HG02973 (cell line): Measurements from ENCODE around the gene NAP1L1.
A peak's percentile ranks its signal among the peaks of the same experiment; 100 is the strongest.

Experiments used
- ATAC-seq: cut with Tn5 transposase; IDR thresholded peaks from one replicate; pipeline ENCODE4 v1.9.1; 2021; ENCODE audit warnings: moderate library complexity; ENCODE audit not compliant: unreplicated experiment

The NAP1L1 gene, protein sequence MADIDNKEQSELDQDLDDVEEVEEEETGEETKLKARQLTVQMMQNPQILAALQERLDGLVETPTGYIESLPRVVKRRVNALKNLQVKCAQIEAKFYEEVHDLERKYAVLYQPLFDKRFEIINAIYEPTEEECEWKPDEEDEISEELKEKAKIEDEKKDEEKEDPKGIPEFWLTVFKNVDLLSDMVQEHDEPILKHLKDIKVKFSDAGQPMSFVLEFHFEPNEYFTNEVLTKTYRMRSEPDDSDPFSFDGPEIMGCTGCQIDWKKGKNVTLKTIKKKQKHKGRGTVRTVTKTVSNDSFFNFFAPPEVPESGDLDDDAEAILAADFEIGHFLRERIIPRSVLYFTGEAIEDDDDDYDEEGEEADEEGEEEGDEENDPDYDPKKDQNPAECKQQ

DNA sequence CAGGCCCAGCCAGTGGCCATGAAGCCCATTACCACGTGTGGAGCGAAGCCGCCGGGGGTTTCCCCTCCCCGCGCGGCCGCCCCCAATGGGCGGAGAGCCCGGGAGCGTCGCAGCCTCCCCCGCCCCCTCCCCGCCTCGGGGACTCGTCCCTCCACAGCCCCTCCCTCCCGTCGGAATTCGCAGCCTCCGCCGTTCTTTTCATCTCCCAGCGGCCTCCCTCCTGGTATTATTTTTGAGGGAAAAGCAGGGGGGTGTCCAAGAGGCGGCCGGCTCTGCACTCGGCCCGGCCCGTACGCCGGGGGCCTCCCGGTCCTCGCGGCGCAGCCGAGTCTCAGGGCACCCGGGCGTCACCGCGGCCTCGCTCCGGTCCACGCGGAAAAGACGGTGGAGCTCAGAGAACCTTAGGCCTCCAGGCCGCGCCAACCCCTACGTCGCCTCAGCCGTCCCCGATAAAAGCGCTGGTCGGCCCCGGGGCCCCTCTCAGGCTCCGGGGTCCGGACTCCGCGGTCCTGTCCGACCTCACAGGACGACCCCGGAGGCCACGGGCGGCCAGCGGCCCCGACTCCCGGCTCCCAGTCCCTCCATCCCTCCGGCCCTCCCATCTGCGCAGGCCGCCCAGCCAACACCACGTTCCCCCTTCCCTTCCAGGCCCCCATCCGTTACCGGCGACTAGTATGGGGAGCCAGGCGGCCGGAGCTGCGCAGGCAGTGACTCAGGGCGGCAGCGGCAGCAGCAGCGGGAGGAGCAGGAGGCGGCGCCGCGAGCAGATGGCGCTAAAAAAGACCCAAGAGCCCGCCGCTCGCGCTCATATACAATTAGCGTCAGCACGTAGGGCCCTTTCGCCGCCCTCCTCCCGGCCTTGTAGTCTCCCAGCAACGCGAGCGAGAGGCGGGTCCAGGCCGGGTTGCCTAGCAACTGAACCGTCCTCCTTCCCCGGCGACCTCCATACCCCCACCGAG, at the start of gene NAP1L1:
Gene NAP1L1, minus strand, starts transcription at position 782 of the 959 bp plus-strand sequence. CDS start 10,466 bp downstream, outside the sequence.
- ATAC-seq = peak; percentile 91

DNA sequence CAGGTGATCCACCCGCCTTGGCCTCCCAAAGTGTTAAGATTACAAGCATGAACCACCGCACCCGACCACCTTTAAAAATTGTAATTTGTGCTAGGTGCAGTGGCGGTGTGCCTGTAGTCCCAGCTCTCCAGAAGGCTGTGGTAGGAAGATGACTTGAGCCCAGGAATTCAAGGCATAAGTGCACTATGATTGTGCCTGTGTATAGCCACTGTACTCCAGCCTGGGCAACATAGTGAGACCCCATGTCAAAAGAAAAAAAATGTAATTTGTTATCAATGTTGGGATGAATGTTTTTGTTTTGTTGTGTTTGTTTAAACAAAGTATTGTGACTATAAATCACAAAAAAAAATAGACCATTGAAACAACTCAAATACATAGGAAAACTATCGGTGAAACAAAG, 43.1 kb upstream of the NAP1L1 start:
- no peak for ATAC-seq

DNA sequence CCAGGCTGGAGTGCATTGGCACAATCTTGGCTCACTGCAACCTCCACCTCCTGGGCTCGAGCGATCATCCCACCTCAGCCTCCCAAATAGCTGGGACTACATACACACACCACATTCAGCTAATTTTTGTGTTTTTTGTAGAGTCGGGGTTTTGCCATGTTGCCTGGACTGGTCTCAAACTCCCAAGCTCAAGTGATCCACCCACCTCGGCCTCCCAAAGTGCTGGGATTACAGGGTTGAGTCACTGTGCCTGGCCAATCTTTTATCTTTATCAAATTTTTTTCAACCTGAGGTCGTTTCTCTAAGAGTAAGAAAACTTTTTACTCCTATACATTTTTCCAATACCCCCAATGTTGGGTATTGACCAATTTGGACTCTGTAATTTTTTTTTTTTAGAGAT, 40.0 kb upstream of the NAP1L1 start:
- ATAC-seq = no peak

DNA sequence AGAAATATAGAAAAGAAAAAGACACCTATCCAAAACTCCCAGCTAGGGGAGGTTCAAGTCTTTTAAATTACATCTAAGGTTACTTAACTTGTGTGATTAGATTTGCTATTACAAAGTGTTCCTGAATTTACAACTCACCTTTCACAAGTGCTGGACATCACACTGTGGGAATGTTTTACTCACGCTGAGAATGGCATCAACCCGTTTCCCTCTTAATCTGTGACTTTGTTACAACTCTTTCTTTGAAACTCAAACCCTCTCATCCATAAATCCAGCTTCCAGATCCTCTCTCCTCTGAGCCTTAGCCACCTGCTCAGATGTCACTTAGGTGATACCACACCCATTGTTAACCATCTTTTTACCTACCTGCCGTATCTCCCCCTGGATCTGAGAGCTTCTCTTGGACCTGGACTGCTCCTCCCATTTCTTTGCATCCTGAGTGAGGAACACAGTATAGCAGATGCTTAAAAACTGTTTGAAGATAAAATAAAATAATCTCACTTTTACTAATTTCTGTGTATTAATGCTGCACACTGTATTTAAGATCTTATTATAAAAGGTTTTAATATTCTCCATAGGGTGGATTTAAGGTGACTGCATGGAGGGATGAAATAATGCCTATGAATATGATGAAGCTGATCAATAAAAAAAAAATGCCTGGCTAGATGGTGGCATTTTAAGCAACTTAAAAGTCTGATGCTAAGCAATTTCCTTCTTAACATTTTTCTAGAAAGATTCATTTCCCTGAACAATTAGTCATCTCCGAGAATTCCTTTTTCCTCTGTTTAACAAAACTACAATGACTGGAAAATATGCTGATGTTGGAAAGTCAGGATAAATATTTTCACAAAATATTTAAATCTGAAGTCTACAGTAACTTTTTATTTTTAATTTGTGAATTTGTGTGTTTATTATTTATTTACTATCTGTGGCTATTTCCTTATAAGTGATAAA, 39.1 kb upstream of the NAP1L1 start:
- no peak for ATAC-seq

DNA sequence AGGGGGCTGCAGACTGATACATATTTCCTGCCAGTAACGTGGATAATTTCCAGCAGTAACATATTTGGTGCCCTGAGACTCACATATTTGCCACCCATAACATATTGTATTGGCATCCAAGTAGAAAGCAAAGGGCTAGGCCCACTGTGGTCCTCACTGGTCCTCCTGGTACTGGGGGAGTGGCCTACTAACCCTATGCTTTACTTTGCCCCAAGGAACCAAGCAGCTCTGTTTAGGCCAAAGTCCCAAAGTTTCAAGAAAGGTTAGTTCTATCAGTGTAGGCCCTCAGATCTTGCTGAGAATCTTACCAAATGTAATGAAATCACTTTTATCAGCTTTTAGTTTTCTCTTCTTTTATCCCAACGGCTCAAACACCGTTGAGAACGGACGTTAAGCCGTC, 35.4 kb upstream of the NAP1L1 start:
- no peak for ATAC-seq

DNA sequence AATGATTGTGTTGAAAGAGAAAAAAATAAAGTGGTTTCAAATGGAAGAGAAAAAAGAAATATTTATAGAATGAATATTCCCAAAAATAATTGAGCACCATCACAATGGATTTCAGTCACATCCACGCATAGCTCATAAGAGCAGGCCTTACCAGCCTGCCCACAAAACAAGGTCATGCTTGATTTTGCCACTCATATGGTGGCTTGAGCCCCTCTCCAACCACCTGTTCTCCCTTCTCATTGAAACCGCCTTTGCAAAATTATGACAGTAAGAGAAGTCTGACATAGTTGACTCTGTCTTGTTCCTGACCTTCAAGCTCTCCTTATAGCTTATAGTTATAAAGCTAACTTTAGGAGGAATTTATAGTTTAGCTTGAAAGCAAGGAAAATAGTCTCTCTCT, 33.3 kb upstream of the NAP1L1 start:
- ATAC-seq = no peak

DNA sequence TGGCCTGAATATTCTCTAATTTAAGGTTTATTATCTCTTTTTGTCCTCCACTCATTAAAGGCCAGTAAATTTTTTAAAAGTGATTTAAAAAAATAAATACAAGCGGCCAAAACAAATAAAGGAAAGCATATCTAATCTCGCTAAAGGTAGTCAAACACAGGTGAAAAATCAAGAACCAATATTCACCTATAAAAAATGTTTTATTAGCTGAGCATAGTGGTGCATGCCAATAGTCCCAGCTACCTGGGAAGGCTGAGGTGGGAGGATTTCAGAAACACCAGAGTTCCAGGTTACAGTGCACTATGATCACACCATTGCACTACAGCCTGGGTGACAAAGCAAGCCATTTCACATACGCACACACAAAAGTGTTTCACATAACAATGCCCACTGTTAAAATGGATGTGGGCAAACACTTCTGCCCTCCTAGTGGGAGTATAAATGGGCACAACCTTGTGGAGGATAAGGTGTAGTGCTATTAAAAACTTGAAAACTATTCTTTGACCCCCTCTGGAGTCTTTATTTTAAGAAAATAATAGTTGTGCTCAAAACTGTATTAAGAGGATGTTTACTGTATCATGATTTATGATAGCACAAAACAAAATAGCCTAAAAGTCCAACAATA, 32.7 kb upstream of the NAP1L1 start:
- ATAC-seq = no peak

DNA sequence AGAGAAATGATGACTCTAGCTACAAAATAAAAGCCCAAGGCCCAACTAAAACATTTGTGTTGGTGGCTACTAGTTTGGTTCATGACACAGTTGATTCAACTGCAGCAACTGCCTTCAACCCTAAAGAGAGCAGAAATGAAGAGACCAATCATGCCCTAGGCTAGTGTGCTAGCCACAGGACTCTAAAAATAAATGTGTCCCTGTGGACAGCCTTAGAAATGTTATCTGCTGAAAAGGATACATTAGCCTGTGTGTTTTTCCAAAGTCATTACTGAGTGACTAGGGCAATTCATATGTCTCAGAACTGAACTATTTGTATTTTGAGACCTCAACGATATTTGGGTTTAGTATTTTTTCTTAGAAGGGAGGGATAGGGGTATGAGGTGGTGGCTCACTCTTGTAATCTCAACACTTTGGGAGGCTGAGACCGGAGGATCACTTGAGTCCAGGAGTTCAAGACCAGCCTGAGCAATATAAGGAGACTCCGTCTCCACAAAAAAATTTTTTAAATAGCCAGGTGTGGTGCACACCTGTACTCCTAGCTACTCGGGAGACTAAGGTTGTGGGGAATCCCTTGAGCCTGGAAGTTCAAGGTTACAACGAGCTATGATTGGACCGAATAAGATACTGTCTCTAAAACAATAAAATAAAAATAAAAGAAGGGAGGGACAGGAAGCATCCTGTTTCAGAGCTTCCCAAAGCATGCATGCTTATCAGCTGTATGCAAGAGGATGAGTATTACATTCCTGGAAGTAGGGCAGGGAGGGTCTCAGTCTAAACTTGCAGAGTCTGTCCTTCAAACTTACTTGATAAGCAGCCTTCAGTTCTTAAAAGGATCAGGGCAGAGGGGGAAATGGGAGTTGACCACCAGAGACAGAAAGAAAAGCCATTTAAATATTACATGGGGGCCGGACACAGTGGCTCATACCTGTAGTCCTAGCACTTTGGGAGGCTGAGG, 29.6 kb upstream of the NAP1L1 start:
- no peak for ATAC-seq

DNA sequence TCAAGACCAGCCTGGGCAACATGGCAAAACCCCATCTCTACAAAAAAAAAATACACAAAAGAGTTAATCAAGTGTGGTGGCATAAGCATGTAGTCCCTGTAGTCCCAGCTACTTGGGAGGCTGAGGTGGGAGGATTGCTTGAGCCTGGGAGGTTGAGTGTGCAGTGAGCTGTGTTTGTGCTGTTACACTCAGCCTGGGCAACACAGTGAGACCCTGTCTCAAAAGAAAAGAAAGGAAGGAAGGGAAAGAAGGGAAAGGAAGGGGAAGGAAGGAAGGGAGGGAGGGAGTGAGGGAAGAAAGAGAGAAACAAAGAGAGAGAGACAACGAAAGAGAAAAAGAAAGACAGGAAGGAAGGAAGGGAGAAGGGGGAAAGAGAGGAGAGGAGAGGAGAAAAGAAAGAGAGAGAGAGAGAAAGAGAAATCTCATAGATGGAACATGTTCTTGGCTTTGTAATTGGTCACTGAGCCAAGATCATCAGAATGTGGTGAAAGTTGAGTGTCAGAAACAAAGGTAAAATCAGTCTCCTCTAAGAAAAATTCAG, 26.8 kb upstream of the NAP1L1 start:
- ATAC-seq = no peak

DNA sequence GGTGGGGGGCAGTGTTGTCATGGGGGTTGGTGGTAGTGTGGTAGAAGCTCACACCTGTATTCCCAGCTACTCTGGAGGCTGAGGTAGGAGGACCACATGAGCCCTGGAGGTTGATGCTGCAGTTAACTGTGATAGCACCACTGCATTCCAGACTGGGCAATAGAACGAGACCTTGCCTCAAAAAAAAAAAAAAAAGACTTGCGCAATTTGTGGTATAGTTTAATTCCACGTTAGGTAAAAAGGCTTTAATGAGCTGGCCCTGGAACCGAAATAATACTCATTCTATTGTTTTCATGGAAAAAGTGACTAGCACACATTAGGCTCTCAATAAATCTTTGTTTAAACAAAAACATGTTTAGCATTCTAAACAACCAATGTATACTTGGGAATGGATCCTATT, 25.4 kb upstream of the NAP1L1 start:
- ATAC-seq = no peak

DNA sequence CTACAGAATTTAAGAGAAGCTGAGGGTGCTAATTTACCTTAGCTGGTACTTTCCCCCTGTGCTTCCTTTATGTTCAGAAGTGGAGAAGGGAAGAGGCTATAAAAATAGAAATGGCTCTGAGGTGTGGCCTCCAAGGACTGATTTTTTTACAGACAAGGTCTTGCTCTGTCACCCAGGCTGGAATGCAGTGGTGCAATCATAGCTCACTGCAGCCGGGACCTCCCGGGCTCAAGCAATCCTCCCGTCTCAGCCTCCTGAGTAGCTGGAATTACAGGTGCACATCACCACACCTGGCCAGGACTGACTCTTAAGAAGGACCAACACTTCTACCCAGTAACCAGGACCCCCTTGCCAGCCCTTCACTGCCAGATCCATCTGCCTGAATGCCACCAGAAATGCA, 23.9 kb upstream of the NAP1L1 start:
- no peak for ATAC-seq

DNA sequence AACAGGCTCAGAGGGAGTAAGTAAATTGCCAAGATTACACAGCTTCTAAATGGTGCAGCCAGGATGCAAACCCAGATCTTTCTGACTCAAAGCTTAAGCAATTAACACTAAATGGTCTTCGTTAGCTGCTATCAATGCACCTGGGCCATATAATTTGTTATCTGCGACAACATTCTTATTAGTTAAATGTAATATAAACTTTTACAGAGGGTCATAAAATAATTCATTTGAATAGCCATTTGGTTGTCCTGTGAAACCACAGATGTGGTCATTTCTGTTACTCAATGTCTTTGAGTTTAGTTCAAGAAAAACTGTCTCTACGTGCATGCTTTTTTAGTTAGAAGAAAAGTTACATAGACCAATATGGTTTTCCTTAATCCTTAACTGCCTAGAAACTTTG, 22.1 kb upstream of the NAP1L1 start:
- no peak for ATAC-seq

DNA sequence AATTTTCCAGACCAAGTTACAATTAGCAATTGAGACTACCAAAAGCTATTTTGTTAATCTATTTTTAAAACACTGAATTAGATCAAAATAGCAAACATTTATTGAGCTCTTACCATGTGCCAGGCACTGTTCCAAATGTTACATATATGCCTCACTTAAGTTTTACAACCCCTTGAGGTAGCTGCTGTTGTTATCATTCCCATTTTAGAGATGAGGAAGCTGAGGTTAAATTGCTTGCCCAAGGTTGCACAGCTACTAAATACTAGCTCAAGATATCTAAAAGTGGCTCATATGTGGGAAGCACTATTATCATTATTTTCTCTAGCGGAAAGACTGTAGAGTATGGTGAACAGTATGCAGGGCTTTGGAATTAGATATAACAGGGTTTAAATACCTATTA, 19.5 kb upstream of the NAP1L1 start:
- no peak for ATAC-seq

DNA sequence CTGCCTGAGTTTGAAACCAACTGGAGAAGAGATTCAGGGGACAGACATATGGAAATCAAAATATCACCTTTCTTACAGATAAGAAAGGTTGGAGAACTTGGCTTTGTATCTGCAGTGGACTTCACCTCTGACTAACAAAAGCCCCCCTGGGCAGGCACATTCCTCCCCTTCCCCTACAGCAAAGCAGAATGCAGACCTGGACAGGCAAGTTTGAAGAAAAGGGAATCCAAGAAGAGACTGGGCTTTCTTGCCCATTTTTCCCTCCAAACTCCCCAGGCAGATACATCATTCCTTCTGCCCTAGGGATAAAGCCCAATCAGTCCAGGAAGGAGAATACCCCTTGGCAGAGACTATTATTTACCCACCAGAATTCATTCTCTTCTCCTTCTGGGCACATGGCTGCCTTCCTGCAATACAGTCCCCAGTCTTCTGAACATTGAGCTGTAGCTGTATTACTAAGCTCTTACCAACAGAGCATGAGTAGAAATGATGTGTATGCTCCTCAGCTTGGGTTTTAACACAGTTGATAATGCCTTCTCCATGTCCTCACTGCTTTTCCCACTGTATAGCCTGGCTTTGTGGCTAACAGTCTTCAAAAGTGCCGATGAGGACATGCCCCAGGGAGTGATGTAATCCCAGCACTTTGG, 17.4 kb upstream of the NAP1L1 start:
- ATAC-seq = no peak

DNA sequence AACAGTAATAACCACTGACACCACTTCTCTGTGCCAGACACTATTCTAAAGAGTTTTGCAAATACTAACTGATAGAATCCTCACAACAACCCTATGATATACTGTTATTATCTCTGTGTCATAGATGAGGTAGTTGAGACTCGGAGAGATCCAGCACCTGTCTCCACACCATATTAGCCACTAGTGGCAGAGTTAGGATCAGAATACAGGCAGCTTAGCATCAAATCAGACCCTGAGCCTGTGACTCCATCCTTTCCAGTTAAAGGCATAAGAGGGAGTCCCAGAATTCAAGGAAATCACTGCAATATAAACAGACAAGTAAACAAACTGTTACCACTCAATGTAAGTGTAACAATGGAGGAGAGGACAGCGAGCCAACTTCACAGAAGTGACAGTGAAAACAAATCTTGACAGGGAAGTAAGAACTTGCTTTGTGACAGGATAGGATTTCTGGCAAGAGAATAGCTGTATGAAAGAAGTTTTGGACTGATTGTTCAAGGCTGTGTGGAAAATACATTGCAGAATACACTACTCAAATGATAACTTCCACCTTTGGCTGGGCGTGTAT, 11.7 kb upstream of the NAP1L1 start:
- no peak for ATAC-seq

DNA sequence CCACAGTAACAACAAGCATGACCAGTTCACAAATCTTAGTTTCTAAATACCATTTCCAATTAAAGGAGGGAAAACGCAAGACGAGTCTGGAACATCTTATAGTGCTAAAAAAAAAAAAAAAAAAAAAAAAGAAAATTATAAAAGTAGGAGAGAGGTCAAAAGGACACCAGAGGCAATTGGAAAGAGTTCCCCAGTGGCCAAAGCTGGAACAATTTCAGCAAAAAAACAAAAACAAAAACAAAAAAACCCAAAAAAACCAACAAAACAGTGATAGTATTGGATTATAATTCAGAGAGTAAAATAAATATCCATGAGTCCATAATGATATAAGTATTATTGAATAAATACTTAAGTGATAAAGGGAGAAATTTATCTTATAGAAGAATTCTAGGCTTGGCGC, 10.3 kb upstream of the NAP1L1 start:
- ATAC-seq = no peak

DNA sequence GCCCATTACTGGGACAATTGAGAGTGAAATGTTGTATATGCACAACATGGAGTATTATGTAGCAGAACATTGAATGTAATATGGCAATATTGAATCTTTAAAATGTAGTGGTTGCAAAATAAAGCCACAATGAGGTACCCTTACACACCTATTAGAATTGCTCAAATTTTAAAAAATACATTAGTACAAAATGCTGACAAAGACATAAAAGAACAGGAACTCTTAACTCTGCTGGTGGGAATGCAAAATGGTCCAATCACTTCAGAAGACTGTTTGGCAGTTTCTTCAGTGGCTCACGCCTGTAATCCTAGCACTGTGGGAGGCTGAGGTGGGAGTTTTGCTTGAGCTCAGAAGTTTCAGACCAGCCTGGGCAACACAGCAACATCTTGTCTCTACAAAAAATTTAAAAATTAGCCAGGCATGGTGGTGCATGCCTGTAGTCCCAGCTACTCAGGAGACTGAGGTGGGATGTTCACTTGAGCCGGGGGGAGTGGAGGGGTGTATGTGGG, 6.8 kb upstream of the NAP1L1 start:
- no peak for ATAC-seq

DNA sequence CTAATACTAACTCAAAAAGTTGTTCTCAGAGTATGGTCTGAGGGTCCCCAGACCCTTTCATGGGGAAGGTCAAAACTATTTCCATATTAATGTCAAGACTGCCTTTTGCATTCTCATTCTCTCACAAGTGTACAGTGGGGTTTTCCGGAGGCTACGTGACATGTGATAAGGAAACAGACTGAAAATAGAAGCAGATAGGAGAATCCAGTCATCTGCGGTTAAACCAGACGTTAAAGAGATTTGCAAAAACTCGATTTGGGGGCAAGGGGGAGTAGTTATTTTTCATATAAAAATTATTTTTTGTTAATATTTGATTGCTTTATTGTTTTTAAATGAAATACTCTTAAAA, 1.0 kb upstream of the NAP1L1 start:
- ATAC-seq = no peak
